RWPE2 (cell line): ENCODE data around the gene AGO3.

Experiments used
- ATAC-seq: fragments of 200-7000 bp; cut with Tn5 transposase; 3 replicates; pipeline ENCODE4 v1.9.1; 2021; ENCODE audit warnings: low read depth
- DNase-seq: peaks from one replicate; pipeline ENCODE4 v3.0.0-alpha.2; 2020; ENCODE audit warnings: low spot score
- H3K27ac ChIP-seq: fragments of 450-650 bp; 2 replicates; pipeline ENCODE4 v1.5.1; 2017; ENCODE audit warnings: mild to moderate bottlenecking; ENCODE audit not compliant: poor library complexity, severe bottlenecking
- H3K27me3 ChIP-seq: fragments of 250-450 bp; sonication (Bioruptor Pico); 2 replicates; pipeline ENCODE4 v1.5.1; 2021; ENCODE audit warnings: mild to moderate bottlenecking, moderate library complexity; ENCODE audit not compliant: insufficient read depth, poor library complexity, severe bottlenecking
- H3K36me3 ChIP-seq: fragments of 250-450 bp; sonication (Bioruptor Pico); 2 replicates; pipeline ENCODE4 v1.5.1; 2020; ENCODE audit warnings: low read depth, mild to moderate bottlenecking, moderate library complexity
- H3K4me1 ChIP-seq: fragments of 250-450 bp; sonication (Bioruptor Pico); 2 replicates; pipeline ENCODE4 v1.5.1; 2021; ENCODE audit warnings: mild to moderate bottlenecking, moderate library complexity; ENCODE audit not compliant: insufficient read depth, poor library complexity, severe bottlenecking
- H3K4me3 ChIP-seq: fragments of 250-450 bp; sonication (Bioruptor Pico); 2 replicates; pipeline ENCODE4 v1.5.1; 2021; ENCODE audit warnings: mild to moderate bottlenecking, moderate library complexity; ENCODE audit not compliant: severe bottlenecking
- H3K9me3 ChIP-seq: fragments of 250-450 bp; sonication (Bioruptor Pico); 2 replicates; pipeline ENCODE4 v1.5.1; 2021; ENCODE audit warnings: mild to moderate bottlenecking, moderate library complexity; ENCODE audit not compliant: severe bottlenecking
- CTCF ChIP-seq: fragments of 450-650 bp; IDR thresholded peaks from one replicate; pipeline ENCODE4 v1.5.1; 2017; ENCODE audit warnings: mild to moderate bottlenecking, moderate library complexity; ENCODE audit not compliant: poor library complexity, severe bottlenecking

AGO3 gene

GRCh38 chr1:36088265-36088576 lies 157.3 kb downstream of the AGO3 start:
- peak overlapping the region; percentile 50 for H3K27ac ChIP-seq
- H3K9me3 ChIP-seq, result no peaks in the 10 kb centered on the region
- no peaks in the 10 kb centered on the region for H3K27me3 ChIP-seq

DNA sequence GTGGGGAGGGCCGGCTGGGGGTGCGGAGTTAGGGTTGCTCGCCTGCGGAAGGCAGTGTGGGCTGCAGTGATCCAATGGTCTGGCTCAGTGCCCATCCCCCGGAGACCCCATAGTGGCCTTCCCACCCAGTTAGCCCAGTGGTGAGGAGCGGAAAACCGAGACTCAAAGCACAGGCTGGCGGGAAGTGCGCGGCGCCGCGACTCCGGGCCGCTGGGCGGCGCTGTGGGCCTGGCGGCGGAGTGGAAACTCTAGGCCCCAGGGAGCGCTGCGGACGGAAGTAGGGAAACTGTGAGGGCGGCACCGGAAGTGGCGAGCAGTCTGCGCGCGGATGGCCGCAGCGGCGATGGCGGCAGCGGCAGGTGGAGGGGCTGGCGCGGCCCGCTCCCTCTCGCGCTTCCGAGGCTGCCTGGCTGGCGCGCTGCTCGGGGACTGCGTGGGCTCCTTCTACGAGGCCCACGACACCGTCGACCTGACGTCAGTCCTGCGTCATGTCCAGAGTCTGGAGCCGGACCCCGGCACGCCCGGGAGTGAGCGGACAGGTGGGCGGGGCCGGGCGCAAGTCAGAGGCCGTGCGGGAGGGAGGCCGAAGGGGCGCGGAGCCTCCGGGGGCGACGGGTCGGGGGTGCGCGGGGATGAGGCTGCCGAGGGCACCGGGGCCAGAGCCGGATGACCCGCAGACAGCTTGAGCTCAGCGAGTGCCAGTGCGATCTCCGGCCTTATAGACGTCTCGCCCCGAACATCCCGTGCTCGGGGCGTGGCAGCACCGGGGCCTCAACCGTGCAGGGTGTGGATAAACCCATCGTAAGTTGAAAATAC lies 157.9 kb downstream of the AGO3 start, which contains the start of gene ADPRS:
Gene ADPRS (plus strand): TSS at position 316 of the 816 bp plus-strand sequence. CDS start 13 bp downstream, at position 329.
- Histone ChIP-seq H3K9me3 (no peaks in the 10 kb centered on the region), H3K27ac (peak within 1 kb of the TSS; percentile 50), H3K27me3 (no peaks in the 10 kb centered on the region), H3K4me3 (peak within 1 kb of the TSS; percentile 65), H3K36me3 (peaks cover 29% of the 10 kb centered on the region), H3K4me1 (no peaks in the 10 kb centered on the region)
- ATAC-seq, result peak; percentile 83
- peak; percentile 87 for DNase-seq
- TF ChIP-seq CTCF, result peak; percentile 98

More at GRCh38 chr1:36088265-36088576, 157.3 kb downstream of the AGO3 start:
- Histone ChIP-seq H3K36me3 (peaks cover 24% of the 10 kb centered on the region), H3K4me1 (no peaks in the 10 kb centered on the region), H3K4me3 (peak overlapping the region; percentile 65)
- no peak for TF ChIP-seq CTCF
- no peak for DNase-seq
- ATAC-seq, result no peak

- peak; percentile 33 for ATAC-seq
Observed at GRCh38 chr1:36089393-36090121, 158.7 kb downstream of the AGO3 start.

DNA sequence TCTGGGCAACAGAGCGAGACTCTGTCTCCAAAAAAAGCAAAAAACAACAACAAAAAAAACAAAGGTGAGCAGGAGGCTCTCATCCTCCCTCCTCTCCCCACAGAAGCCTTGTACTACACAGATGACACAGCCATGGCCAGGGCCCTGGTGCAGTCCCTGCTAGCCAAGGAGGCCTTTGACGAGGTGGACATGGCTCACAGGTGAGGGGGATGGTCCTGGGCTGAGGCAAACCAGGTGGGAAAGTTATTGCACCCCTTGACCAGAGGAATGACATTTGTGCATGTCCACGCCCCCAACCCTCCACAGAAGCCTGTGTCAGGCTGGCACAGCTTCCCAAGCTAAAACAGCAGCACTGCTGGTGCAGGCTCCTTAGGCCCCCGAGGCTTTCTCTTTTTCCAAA lies 160.2 kb downstream of the AGO3 start:
- TF ChIP-seq CTCF, result no peak
- H3K27ac ChIP-seq, result no peak overlapping the region
- peaks cover 40% of the 10 kb centered on the region for H3K36me3 ChIP-seq
- DNase-seq (no peak), ATAC-seq (no peak)
- no peaks in the 10 kb centered on the region for H3K27me3 ChIP-seq
- no peak overlapping the region for H3K4me3 ChIP-seq
- no peaks in the 10 kb centered on the region for H3K4me1 ChIP-seq
- no peaks in the 10 kb centered on the region for H3K9me3 ChIP-seq

More at GRCh38 chr1:36089393-36090121, 158.7 kb downstream of the AGO3 start:
- no peak for DNase-seq
- Histone ChIP-seq H3K9me3 (no peaks in the 10 kb centered on the region), H3K4me1 (no peaks in the 10 kb centered on the region), H3K4me3 (peak overlapping the region; percentile 65), H3K27ac (peak overlapping the region; percentile 50), H3K36me3 (peaks cover 34% of the 10 kb centered on the region), H3K27me3 (no peaks in the 10 kb centered on the region)
- no peak for TF ChIP-seq CTCF

DNA sequence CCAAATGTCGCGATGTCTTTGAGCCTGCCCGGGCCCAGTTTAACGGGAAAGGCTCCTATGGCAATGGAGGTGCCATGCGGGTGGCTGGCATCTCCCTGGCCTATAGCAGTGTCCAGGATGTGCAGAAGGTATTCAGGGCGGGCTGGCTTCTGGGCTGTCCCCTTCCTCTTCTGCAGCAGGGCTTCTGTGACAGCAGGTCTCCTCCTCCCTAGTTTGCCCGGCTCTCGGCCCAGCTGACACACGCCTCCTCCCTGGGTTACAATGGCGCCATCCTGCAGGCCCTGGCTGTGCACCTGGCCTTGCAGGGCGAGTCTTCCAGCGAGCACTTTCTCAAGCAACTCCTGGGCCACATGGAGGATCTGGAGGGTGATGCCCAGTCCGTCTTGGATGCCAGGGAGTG lies 160.8 kb downstream of the AGO3 start:
- Histone ChIP-seq H3K4me1 (no peaks in the 10 kb centered on the region), H3K9me3 (no peaks in the 10 kb centered on the region), H3K36me3 (peaks cover 40% of the 10 kb centered on the region), H3K4me3 (no peak overlapping the region), H3K27me3 (no peaks in the 10 kb centered on the region), H3K27ac (no peak overlapping the region)
- ATAC-seq (no peak), DNase-seq (no peak)
- TF ChIP-seq CTCF, result no peak
